HG03103 (cell line): ENCODE measurements around the gene TCF3.

Experiments used
- ATAC-seq: cut with Tn5 transposase; IDR thresholded peaks from one replicate; pipeline ENCODE4 v1.9.1; 2021; ENCODE audit warnings: low read depth; ENCODE audit not compliant: unreplicated experiment

TCF3 gene

GRCh38 chr19:1633269-1633826 is 19.1 kb downstream of the TCF3 start:
- no peak for ATAC-seq

- no peak for ATAC-seq
These were observed 19.8 kb downstream of the TCF3 start for GRCh38 chr19:1632462-1633268.

- ATAC-seq = no peak
These were observed 20.8 kb downstream of the TCF3 start for GRCh38 chr19:1631557-1632100.

GRCh38 chr19:1630811-1631210 is 21.6 kb downstream of the TCF3 start:
- no peak for ATAC-seq

- ATAC-seq = no peak
These were observed 22.4 kb downstream of the TCF3 start for GRCh38 chr19:1630012-1630411.

- ATAC-seq = no peak
These were observed 23.1 kb downstream of the TCF3 start for GRCh38 chr19:1629256-1629808.

- no peak for ATAC-seq
These were observed 25.2 kb downstream of the TCF3 start for GRCh38 chr19:1627194-1627593.

GRCh38 chr19:1626417-1627010 is 25.9 kb downstream of the TCF3 start:
- ATAC-seq = no peak

- no peak for ATAC-seq
These were observed 28.0 kb downstream of the TCF3 start for GRCh38 chr19:1624458-1624857.

GRCh38 chr19:1622541-1622940 is 29.9 kb downstream of the TCF3 start:
- no peak for ATAC-seq

GRCh38 chr19:1622007-1622406 is 30.4 kb downstream of the TCF3 start:
- ATAC-seq = no peak

- ATAC-seq = no peak
These were observed 30.8 kb downstream of the TCF3 start for GRCh38 chr19:1621574-1621973.

GRCh38 chr19:1621021-1621420 is 31.4 kb downstream of the TCF3 start:
- no peak for ATAC-seq

- ATAC-seq = no peak
These were observed 31.9 kb downstream of the TCF3 start for GRCh38 chr19:1620502-1620901.

- ATAC-seq = no peak
These were observed 32.7 kb downstream of the TCF3 start for GRCh38 chr19:1619703-1620102.

- no peak for ATAC-seq
These were observed 33.3 kb downstream of the TCF3 start for GRCh38 chr19:1619094-1619439.

GRCh38 chr19:1618157-1619093 is 34.0 kb downstream of the TCF3 start:
- no peak for ATAC-seq

- no peak for ATAC-seq
These were observed 35.5 kb downstream of the TCF3 start for GRCh38 chr19:1616875-1617274.

GRCh38 chr19:1616396-1616795 is 36.0 kb downstream of the TCF3 start:
- ATAC-seq = no peak

GRCh38 chr19:1615156-1615765 is 37.2 kb downstream of the TCF3 start:
- ATAC-seq = no peak
